ENCODE results near the gene MITF. TPM values are rescaled to one million over a fixed set of nuclear protein-coding genes. Genes with fewer than 3 reads are reported as not detected.

The MITF gene
- total and polyA plus RNA-seq, 2 of the 4 experiments (the other 2 are of a cell fraction) = 6.5 to 16.7 TPM

GRCh38 chr3:69932501-69932900 lies 193.2 kb downstream of the MITF start:
- DNase-seq = no peak
- Histone ChIP-seq H3K9me3 (ENCODE audit: control insufficient read depth, insufficient read depth, low read length) (no peaks in the 10 kb centered on the region), H4K8ac (ENCODE audit: low read depth in 2 of 2, low read length in 2 of 2) (no peak overlapping the region), H3K4ac (ENCODE audit: low read depth, low read length) (no peak overlapping the region), H3K27ac (ENCODE audit: insufficient read depth, low read length) (no peak overlapping the region), H3K56ac (ENCODE audit: extremely low read depth, insufficient read depth, low read length) (no peak overlapping the region), H3K79me1 (ENCODE audit: low read depth in 1 of 2, low read length in 2 of 2) (peaks cover 8 to 36% of the 10 kb centered on the region in 2 experiments), H2BK120ac (ENCODE audit: low read depth, low read length) (no peak overlapping the region), H3K36me3 (ENCODE audit: control insufficient read depth, insufficient read depth, low read length) (no peaks in the 10 kb centered on the region), H4K5ac (ENCODE audit: low read depth, low read length) (peak overlapping the region; percentile 47; the same call in 1 of the 2 replicates), H3K9me1 (ENCODE audit: insufficient read depth, low read length) (peaks cover 7% of the 10 kb centered on the region; the same call in 1 of the 2 replicates), H2BK5ac (ENCODE audit: low read depth, low read length, poor library complexity, severe bottlenecking) (no peak overlapping the region), H2BK15ac (ENCODE audit: low read depth, low read length) (no peak overlapping the region), H3K18ac (ENCODE audit: low read depth, low read length) (no peak overlapping the region), H4K20me1 (ENCODE audit: insufficient read depth, low read length) (no peaks in the 10 kb centered on the region), H2BK20ac (ENCODE audit: low read depth, low read length) (peak overlapping the region; percentile 42; the same call in 1 of the 2 replicates), H3K9ac (ENCODE audit: low read depth, low read length) (no peak overlapping the region), H2AK5ac (ENCODE audit: low read depth, low read length) (no peak overlapping the region), H3K4me2 (ENCODE audit: low read depth, low read length) (no peak overlapping the region), H3K23ac (ENCODE audit: low read depth, low read length) (no peak overlapping the region; the same call in 1 of the 2 replicates), H2AFZ (replicated peaks; ENCODE audit: low read length, poor library complexity) (no peak overlapping the region), H3K4me3 (ENCODE audit: insufficient read depth, low read depth, low read length) (no peak overlapping the region), H3K4me1 (ENCODE audit: control insufficient read depth, insufficient read depth, low read length) (peaks cover 9% of the 10 kb centered on the region; the same call in 1 of the 2 replicates), H3K27me3 (ENCODE audit: control insufficient read depth, insufficient read depth, low read length) (no peaks in the 10 kb centered on the region), H4K91ac (ENCODE audit: insufficient read depth, low read depth, low read length) (no peak overlapping the region), H2AK9ac (replicated peaks; ENCODE audit: low read depth, low read length, poor library complexity) (no peak overlapping the region), H3K14ac (replicated peaks; ENCODE audit: low read depth, low read length) (no peak overlapping the region)
- WGBS, 2 experiments (ENCODE audit: extremely low coverage in 2 of 2, insufficient read length in 1 of 2) = no CpG with 5 or more reads among the region's 3 CpGs
- ChIA-PET CTCF (interaction anchor here (1.4 kb wide), 1 partner anchor 10 kb away, joined by 3 read pairs; no protein-coding TSS in a partner anchor), POLR2A (ENCODE audit: unreplicated experiment) (no interaction called here)
- intact Hi-C loops (cut with micrococcal nuclease) = no loop called here
- TF ChIP-seq NFE2L2 (IDR thresholded peaks at IDR 0.05; ENCODE audit: low read depth, low read length) = no peak
- no peak for TF ChIP-seq USF2 (IDR thresholded peaks at IDR 0.05; ENCODE audit: low read depth, low read length)
- no peak for TF ChIP-seq CHD1 (IDR thresholded peaks at IDR 0.05; ENCODE audit: low read depth, low read length)
- no peak for TF ChIP-seq MAZ (IDR thresholded peaks at IDR 0.05; ENCODE audit: borderline replicate concordance, low read depth, low read length)
- no peak for TF ChIP-seq MAFK (IDR thresholded peaks at IDR 0.05; ENCODE audit: low read depth, low read length)
- TF ChIP-seq ELK1 (IDR thresholded peaks at IDR 0.05; ENCODE audit: borderline replicate concordance, low read depth, low read length) = no peak
- no peak for TF ChIP-seq FOS (IDR thresholded peaks at IDR 0.05; ENCODE audit: low read depth, low read length)
- no peak for TF ChIP-seq CEBPB (IDR thresholded peaks at IDR 0.05; ENCODE audit: low read depth, low read length)
- no peak for TF ChIP-seq POLR2A (IDR thresholded peaks at IDR 0.05; ENCODE audit: low read depth, low read length)
- no peak for TF ChIP-seq RFX5 (IDR thresholded peaks at IDR 0.05; ENCODE audit: low read depth, low read length)
- TF ChIP-seq RAD21 (IDR thresholded peaks at IDR 0.05; ENCODE audit: low read length) = no peak
- TF ChIP-seq, protein P1, sequence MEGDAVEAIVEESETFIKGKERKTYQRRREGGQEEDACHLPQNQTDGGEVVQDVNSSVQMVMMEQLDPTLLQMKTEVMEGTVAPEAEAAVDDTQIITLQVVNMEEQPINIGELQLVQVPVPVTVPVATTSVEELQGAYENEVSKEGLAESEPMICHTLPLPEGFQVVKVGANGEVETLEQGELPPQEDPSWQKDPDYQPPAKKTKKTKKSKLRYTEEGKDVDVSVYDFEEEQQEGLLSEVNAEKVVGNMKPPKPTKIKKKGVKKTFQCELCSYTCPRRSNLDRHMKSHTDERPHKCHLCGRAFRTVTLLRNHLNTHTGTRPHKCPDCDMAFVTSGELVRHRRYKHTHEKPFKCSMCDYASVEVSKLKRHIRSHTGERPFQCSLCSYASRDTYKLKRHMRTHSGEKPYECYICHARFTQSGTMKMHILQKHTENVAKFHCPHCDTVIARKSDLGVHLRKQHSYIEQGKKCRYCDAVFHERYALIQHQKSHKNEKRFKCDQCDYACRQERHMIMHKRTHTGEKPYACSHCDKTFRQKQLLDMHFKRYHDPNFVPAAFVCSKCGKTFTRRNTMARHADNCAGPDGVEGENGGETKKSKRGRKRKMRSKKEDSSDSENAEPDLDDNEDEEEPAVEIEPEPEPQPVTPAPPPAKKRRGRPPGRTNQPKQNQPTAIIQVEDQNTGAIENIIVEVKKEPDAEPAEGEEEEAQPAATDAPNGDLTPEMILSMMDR (conservative IDR thresholded peaks at IDR 0.05; ENCODE audit: low read depth, low read length) = no peak
- ATAC-seq (ENCODE audit: low read depth) = no peak
- BruUV-seq (replicated peaks) = no TSS peak
- dilution Hi-C loops (cut with HindIII; ENCODE audit: low sequenced_read_pairs, unreplicated experiment) = loop anchor here (25.0 kb wide), 1 partner anchor 245 kb away; no protein-coding TSS in a partner anchor
- in situ Hi-C loops (cut with MboI; ENCODE audit: low sequenced_read_pairs) = no loop called here

All from IMR-90 (cell line).